Hepatocyte (in vitro differentiated cells): ENCODE measurements around the gene COL4A2. TPM values are rescaled to one million over a fixed set of nuclear protein-coding genes. Genes with fewer than 3 reads are reported as not detected.

Experiments
- DNase-seq: peaks from one replicate; pipeline ENCODE4 v3.0.0-alpha.2; 2016; ENCODE audit warnings: low spot score
- H2AFZ ChIP-seq: fragments of 200-600 bp; sonication (generic); 2 replicates; pipeline ENCODE4 v1.6.0; 2016; ENCODE audit warnings: antibody characterized with exemption, mild to moderate bottlenecking
- H3K27ac ChIP-seq: fragments of 200-600 bp; sonication (generic); 2 replicates; pipeline ENCODE4 v1.5.1; 2016; ENCODE audit warnings: mild to moderate bottlenecking
- H3K27me3 ChIP-seq: fragments of 200-600 bp; sonication (generic); 2 replicates; pipeline ENCODE4 v1.6.1; 2016
- H3K36me3 ChIP-seq: fragments of 200-600 bp; sonication (generic); replicated peaks from 2 replicates; pipeline ENCODE4 v1.5.1; 2016; ENCODE audit warnings: low read depth; ENCODE audit not compliant: insufficient read depth
- H3K4me1 ChIP-seq: fragments of 200-600 bp; sonication (generic); 2 replicates; pipeline ENCODE4 v1.5.1; 2016; ENCODE audit warnings: mild to moderate bottlenecking, moderate library complexity; ENCODE audit not compliant: insufficient read depth
- H3K4me2 ChIP-seq: fragments of 200-600 bp; sonication (generic); 2 replicates; pipeline ENCODE4 v1.6.0; 2016
- H3K4me3 ChIP-seq: fragments of 200-600 bp; sonication (generic); 2 replicates; pipeline ENCODE4 v1.5.1; 2016; ENCODE audit warnings: mild to moderate bottlenecking
- H3K79me2 ChIP-seq: fragments of 200-600 bp; sonication (generic); 2 replicates; pipeline ENCODE4 v1.6.0; 2017; ENCODE audit warnings: mild to moderate bottlenecking
- H3K9me2 ChIP-seq: fragments of 200-600 bp; sonication (generic); replicated peaks from 2 replicates; pipeline ENCODE4 v1.6.0; 2017; ENCODE audit warnings: mild to moderate bottlenecking; ENCODE audit not compliant: insufficient read depth
- H3K9me3 ChIP-seq: fragments of 200-600 bp; sonication (generic); 2 replicates; pipeline ENCODE4 v1.5.1; 2016; ENCODE audit warnings: low read depth, mild to moderate bottlenecking
- H4K20me1 ChIP-seq: fragments of 200-600 bp; sonication (generic); 2 replicates; pipeline ENCODE4 v1.6.0; 2016; ENCODE audit warnings: mild to moderate bottlenecking; ENCODE audit not compliant: insufficient read depth, poor library complexity, severe bottlenecking
- EZH2 ChIP-seq: fragments of 200-600 bp; sonication (generic); IDR thresholded peaks from 2 replicates; pipeline ENCODE4 v1.6.1; 2016; ENCODE audit warnings: antibody characterized with exemption, mild to moderate bottlenecking, borderline replicate concordance
- EZH2phosphoT487 ChIP-seq: fragments of 200-600 bp; sonication (generic); IDR thresholded peaks from one replicate; pipeline ENCODE4 v1.6.1; 2018; ENCODE audit warnings: antibody characterized with exemption, mild to moderate bottlenecking, low read depth, moderate library complexity; ENCODE audit not compliant: unreplicated experiment, severe bottlenecking
- WGBS: methylation state at CpG from one replicate; pipeline ENCODE4 v1.1.6; 2016; ENCODE audit warnings: low lambda C conversion rate; ENCODE audit errors: missing lambda C conversion rate; 5-methylcytosine and 5-hydroxymethylcytosine counted together
- polyA plus RNA-seq: library from polyadenylated mRNA; unstranded; fragments of >200 nt; fragmentation: Nextera tagmentation; extraction: Ambion mirVana; gene quantifications from 2 replicates; pipeline ENCODE4 v1.2.1, GENCODE V29; 2016
- total RNA-seq: library from RNA; depleted of rRNA; stranded (reverse); fragments of >200 nt; gene quantifications from 2 replicates; pipeline ENCODE4 v1.2.3, GENCODE V29; 2014
- TF ChIP-seq, protein P1 (sequence below): fragments of 200-600 bp; sonication (generic); IDR thresholded peaks from 2 replicates; pipeline ENCODE4 v1.5.1; 2016; ENCODE audit warnings: antibody characterized with exemption, mild to moderate bottlenecking; ENCODE audit not compliant: poor library complexity

The COL4A2 gene
- total and polyA plus RNA-seq, 2 experiments from 2014 or later = 171 to 221 TPM

DNA sequence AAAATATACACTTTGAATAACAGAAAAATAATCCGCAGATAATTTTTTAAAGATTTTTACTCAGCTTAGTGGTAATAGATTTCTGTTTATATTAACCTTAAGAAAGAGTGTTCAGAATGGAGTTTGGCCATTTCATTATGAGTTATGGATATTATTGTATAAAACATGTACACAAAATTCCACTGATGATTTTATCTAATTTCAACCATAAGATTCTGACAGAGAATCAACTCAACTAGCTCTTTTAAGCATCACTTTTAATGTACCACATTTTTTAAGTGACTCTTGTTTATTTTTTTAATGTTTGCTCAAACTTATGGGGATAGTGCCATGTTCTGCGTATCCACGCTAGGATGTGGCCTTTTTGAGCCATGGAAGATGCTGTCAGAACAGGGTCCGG is 75.7 kb downstream of the COL4A2 start:
- H3K9me2 ChIP-seq = no peaks in the 10 kb centered on the region
- H3K27me3 ChIP-seq = no peaks in the 10 kb centered on the region
- H3K4me2 ChIP-seq = no peak overlapping the region
- H3K4me3 ChIP-seq = no peak overlapping the region
- TF ChIP-seq, protein P1, sequence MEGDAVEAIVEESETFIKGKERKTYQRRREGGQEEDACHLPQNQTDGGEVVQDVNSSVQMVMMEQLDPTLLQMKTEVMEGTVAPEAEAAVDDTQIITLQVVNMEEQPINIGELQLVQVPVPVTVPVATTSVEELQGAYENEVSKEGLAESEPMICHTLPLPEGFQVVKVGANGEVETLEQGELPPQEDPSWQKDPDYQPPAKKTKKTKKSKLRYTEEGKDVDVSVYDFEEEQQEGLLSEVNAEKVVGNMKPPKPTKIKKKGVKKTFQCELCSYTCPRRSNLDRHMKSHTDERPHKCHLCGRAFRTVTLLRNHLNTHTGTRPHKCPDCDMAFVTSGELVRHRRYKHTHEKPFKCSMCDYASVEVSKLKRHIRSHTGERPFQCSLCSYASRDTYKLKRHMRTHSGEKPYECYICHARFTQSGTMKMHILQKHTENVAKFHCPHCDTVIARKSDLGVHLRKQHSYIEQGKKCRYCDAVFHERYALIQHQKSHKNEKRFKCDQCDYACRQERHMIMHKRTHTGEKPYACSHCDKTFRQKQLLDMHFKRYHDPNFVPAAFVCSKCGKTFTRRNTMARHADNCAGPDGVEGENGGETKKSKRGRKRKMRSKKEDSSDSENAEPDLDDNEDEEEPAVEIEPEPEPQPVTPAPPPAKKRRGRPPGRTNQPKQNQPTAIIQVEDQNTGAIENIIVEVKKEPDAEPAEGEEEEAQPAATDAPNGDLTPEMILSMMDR = no peak
- TF ChIP-seq EZH2phosphoT487 (no peak), EZH2 (no peak)
- H3K79me2 ChIP-seq = peaks cover 6% of the 10 kb centered on the region
- no peaks in the 10 kb centered on the region for H3K36me3 ChIP-seq
- H3K27ac ChIP-seq = no peak overlapping the region
- H3K4me1 ChIP-seq = peaks cover 10% of the 10 kb centered on the region
- WGBS = 92% methylated on average over 4 of the region's 4 CpGs
- no peaks in the 10 kb centered on the region for H3K9me3 ChIP-seq
- DNase-seq = no peak
- no peaks in the 10 kb centered on the region for H4K20me1 ChIP-seq
- H2AFZ ChIP-seq = no peak overlapping the region

DNA sequence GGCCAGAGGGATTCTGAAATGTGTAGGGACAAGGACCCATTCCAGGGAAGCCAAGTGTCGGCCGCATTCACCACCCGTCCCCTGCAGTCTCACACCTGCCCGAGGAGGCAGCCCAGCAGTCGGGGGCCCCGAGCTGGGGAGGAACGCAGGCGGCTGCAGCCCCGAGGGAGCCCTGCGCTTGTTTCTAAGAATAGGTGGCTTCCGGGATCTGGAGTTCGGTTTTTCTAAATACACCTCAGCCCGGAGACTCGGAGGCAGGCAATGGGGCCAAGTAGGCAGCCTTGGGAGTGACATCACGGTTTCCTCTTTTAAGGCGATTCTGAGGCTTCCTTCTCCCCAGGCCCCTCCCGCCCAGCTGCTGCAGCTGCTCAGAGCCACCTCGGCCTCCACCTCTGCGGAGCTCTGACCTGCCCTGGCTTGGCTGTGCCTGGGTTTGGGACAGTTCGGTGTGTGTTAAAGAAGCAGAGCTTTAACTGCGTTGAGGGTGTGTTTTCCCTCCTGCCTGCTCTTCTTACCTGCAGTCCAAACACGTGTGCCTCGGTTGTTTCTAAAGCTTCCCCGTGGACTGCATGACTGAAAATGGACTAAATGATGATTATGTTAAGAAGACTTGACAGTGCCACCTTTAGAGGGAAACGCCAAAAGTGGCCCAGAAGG is 80.5 kb downstream of the COL4A2 start:
- Histone ChIP-seq H3K27me3 (no peaks in the 10 kb centered on the region), H3K9me3 (no peaks in the 10 kb centered on the region), H3K4me1 (peaks cover 18% of the 10 kb centered on the region), H3K4me3 (no peak overlapping the region), H3K9me2 (no peaks in the 10 kb centered on the region), H4K20me1 (no peaks in the 10 kb centered on the region), H3K79me2 (peaks cover 8% of the 10 kb centered on the region), H3K36me3 (no peaks in the 10 kb centered on the region), H2AFZ (no peak overlapping the region), H3K27ac (peak overlapping the region; percentile 71), H3K4me2 (peak overlapping the region; percentile 58)
- WGBS = 56% methylated on average over 25 of the region's 25 CpGs
- TF ChIP-seq, protein P1 = no peak
- TF ChIP-seq EZH2 (no peak), EZH2phosphoT487 (no peak)
- DNase-seq = peak; percentile 47

DNA sequence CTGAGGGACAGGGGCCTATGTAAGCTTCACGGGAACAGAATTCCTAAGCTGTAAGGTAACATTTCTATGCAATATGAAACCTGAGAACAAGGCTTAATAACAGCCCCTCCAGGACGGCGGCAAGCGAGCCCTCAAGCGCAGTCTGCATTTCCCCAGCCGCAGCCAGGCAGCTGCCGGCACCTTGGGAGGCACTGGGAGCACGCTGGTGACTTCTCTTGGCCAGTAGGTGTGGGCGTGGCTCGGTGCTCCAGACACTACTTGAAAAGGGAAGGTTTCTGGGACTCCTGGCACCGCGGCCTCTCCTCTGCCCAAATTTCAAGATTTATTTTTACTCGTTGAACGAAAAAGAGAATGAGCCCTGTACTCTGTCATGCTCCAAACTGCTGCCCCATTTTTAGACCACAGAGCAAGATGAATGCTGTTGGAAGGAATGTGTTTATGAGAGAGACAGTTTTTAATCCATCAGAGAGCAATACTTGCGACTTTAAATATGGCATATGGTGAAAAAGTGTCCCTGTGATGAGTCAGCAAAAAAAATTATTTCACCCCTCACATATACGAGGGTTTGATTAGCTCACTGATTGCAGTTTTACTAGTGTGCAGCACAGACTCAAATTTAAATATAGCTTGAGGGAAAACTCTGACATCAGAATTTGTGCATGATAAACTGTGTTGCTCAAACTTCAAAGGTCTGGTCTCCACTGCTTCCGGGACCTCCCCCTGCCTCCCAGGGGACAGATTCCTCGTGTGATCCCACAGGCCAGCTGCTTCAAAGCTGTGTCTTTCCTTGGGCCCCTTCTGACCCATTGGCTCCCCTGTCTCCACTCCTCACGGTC is 81.2 kb downstream of the COL4A2 start:
- Histone ChIP-seq H3K4me2 (peak overlapping the region; percentile 58), H3K4me3 (no peak overlapping the region), H2AFZ (no peak overlapping the region), H3K27ac (peak overlapping the region; percentile 83), H3K9me2 (no peaks in the 10 kb centered on the region), H3K4me1 (peaks cover 20% of the 10 kb centered on the region), H3K36me3 (no peaks in the 10 kb centered on the region), H3K79me2 (peaks cover 8% of the 10 kb centered on the region), H3K27me3 (no peaks in the 10 kb centered on the region), H4K20me1 (no peaks in the 10 kb centered on the region), H3K9me3 (no peaks in the 10 kb centered on the region)
- no peak for TF ChIP-seq EZH2phosphoT487
- no peak for TF ChIP-seq EZH2
- TF ChIP-seq, protein P1 = no peak
- DNase-seq = peak; percentile 43
- WGBS = 46% methylated on average over 19 of the region's 19 CpGs
